OCI-LY7 (cell line): ENCODE measurements around the gene TMEM87A. TPM values are rescaled to one million over a fixed set of nuclear protein-coding genes. Genes with fewer than 3 reads are reported as not detected.

Experiments
- BruUV-seq: library from RNA; stranded (reverse); fragments of 400-500 nt; replicated peaks from 2 replicates; lab custom pipeline; 2021; lab: Mats Ljungman, UMichigan
- CTCF ChIA-PET: fragments of 300-600 bp; sonication (Branson Sonifier 250); formaldehyde crosslinking; loops from one replicate; lab custom pipeline; 2022; ENCODE audit warnings: antibody characterized with exemption; ENCODE audit not compliant: unreplicated experiment; lab: Charles Lee
- POLR2A ChIA-PET: fragments of 300-600 bp; sonication (Branson Sonifier 250); formaldehyde crosslinking; loops from one replicate; lab custom pipeline; 2022; ENCODE audit warnings: antibody characterized with exemption; lab: Charles Lee
- DNase-seq: peaks from one replicate; pipeline ENCODE4 v3.0.0-alpha.2; 2015; ENCODE audit warnings: low spot score
- H2AFZ ChIP-seq: fragments of 200-600 bp; sonication (generic), shearing (Covaris generic); 2 replicates; pipeline ENCODE4 v1.6.1; 2014; ENCODE audit warnings: mild to moderate bottlenecking, antibody characterized with exemption, low read length, moderate library complexity
- H3K27ac ChIP-seq: fragments of 200-600 bp; sonication (generic); 2 replicates; pipeline ENCODE4 v1.5.1; 2014; ENCODE audit warnings: mixed run types, low read depth, mild to moderate bottlenecking, moderate library complexity, low read length, inconsistent platforms; ENCODE audit not compliant: poor library complexity, severe bottlenecking
- H3K36me3 ChIP-seq: fragments of 200-600 bp; sonication (generic); 2 replicates; pipeline ENCODE4 v1.6.1; 2014; ENCODE audit warnings: mild to moderate bottlenecking, antibody characterized with exemption, low read length, moderate library complexity, mixed read lengths; ENCODE audit not compliant: insufficient read depth
- H3K4me1 ChIP-seq: fragments of 200-600 bp; sonication (generic); 2 replicates; pipeline ENCODE4 v1.5.1; 2014; ENCODE audit warnings: mild to moderate bottlenecking, low read length; ENCODE audit not compliant: insufficient read depth, poor library complexity, severe bottlenecking
- H3K4me2 ChIP-seq: fragments of 200-600 bp; sonication (generic); 2 replicates; pipeline ENCODE4 v1.6.1; 2014; ENCODE audit warnings: mild to moderate bottlenecking, low read length
- H3K4me3 ChIP-seq: fragments of 200-600 bp; sonication (generic); 2 replicates; pipeline ENCODE4 v1.5.1; 2014; ENCODE audit warnings: mild to moderate bottlenecking, low read depth, low read length; ENCODE audit not compliant: poor library complexity, severe bottlenecking
- H3K79me2 ChIP-seq: fragments of 200-600 bp; sonication (generic); 2 replicates; pipeline ENCODE4 v1.6.1; 2016; ENCODE audit warnings: low read depth, mild to moderate bottlenecking, low read length, moderate library complexity, mixed read lengths; ENCODE audit not compliant: insufficient read depth
- H3K9me2 ChIP-seq: fragments of 200-600 bp; sonication (generic); 2 replicates; pipeline ENCODE4 v1.6.1; 2016; ENCODE audit warnings: mild to moderate bottlenecking, low read length, mixed read lengths; ENCODE audit not compliant: insufficient read depth
- H3K9me3 ChIP-seq: fragments of 200-600 bp; sonication (generic); 2 replicates; pipeline ENCODE4 v1.6.1; 2014; ENCODE audit warnings: mild to moderate bottlenecking, mixed run types, low read length, mixed read lengths
- H4K20me1 ChIP-seq: fragments of 200-600 bp; sonication (generic); 2 replicates; pipeline ENCODE4 v1.6.1; 2014; ENCODE audit warnings: mild to moderate bottlenecking, antibody characterized with exemption, low read length, moderate library complexity, mixed read lengths; ENCODE audit not compliant: insufficient read depth
- EZH2phosphoT487 ChIP-seq: fragments of 200-600 bp; sonication (generic); IDR thresholded peaks from 2 replicates; pipeline ENCODE4 v1.6.1; 2018; ENCODE audit warnings: low read depth, borderline replicate concordance, mild to moderate bottlenecking, mixed run types, antibody characterized with exemption, low read length, moderate library complexity, mixed read lengths
- intact Hi-C: fragments of 100-400 bp; cut with micrococcal nuclease; formaldehyde crosslinking; loops from one replicate; pipeline ENCODE4 v1.10.0; 2022; ENCODE audit not compliant: unreplicated experiment
- total RNA-seq, 2 experiments: library from RNA; depleted of rRNA in 1 of 2; stranded (reverse); fragments of >200 nt in 1 of 2; shearing (Covaris generic) in 1 of 2; gene quantifications; 2 replicates each; pipeline ENCODE4 v1.2.3, GENCODE V29; 2014 to 2022
- TF ChIP-seq, protein P1 (sequence below): fragments of 200-600 bp; sonication (generic); conservative IDR thresholded peaks from 2 replicates; pipeline ENCODE4 v1.5.1; 2014; ENCODE audit warnings: mild to moderate bottlenecking, antibody characterized with exemption, low read length, moderate library complexity, mixed read lengths

The TMEM87A gene
- total RNA-seq, 2 experiments from 2014 or later, result 23.2 to 24.5 TPM

GRCh38 chr15:42172475-42172874, 100.8 kb downstream of the TMEM87A start:
- no peak overlapping the region for H2AFZ ChIP-seq
- intact Hi-C loops, result no loop called here
- no TSS peak for BruUV-seq
- no peaks in the 10 kb centered on the region for H3K79me2 ChIP-seq
- TF ChIP-seq, protein P1, sequence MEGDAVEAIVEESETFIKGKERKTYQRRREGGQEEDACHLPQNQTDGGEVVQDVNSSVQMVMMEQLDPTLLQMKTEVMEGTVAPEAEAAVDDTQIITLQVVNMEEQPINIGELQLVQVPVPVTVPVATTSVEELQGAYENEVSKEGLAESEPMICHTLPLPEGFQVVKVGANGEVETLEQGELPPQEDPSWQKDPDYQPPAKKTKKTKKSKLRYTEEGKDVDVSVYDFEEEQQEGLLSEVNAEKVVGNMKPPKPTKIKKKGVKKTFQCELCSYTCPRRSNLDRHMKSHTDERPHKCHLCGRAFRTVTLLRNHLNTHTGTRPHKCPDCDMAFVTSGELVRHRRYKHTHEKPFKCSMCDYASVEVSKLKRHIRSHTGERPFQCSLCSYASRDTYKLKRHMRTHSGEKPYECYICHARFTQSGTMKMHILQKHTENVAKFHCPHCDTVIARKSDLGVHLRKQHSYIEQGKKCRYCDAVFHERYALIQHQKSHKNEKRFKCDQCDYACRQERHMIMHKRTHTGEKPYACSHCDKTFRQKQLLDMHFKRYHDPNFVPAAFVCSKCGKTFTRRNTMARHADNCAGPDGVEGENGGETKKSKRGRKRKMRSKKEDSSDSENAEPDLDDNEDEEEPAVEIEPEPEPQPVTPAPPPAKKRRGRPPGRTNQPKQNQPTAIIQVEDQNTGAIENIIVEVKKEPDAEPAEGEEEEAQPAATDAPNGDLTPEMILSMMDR, result no peak
- TF ChIP-seq EZH2phosphoT487, result no peak
- no peaks in the 10 kb centered on the region for H3K4me1 ChIP-seq
- no peaks in the 10 kb centered on the region for H3K9me3 ChIP-seq
- no peak overlapping the region for H3K4me2 ChIP-seq
- CTCF ChIA-PET, result no interaction called here
- H3K36me3 ChIP-seq, result peaks cover 68% of the 10 kb centered on the region
- DNase-seq, result no peak
- no peak overlapping the region for H3K27ac ChIP-seq
- no peaks in the 10 kb centered on the region for H4K20me1 ChIP-seq
- H3K9me2 ChIP-seq, result no peaks in the 10 kb centered on the region
- POLR2A ChIA-PET, result interaction anchor here (0.8 kb wide), 1 partner anchor 8 kb away, joined by 3 read pairs; no protein-coding TSS in a partner anchor
- H3K4me3 ChIP-seq, result no peak overlapping the region

- BruUV-seq, result no TSS peak
- no peaks in the 10 kb centered on the region for H3K9me3 ChIP-seq
- H3K4me1 ChIP-seq, result no peaks in the 10 kb centered on the region
- no peak overlapping the region for H3K27ac ChIP-seq
- no peak overlapping the region for H2AFZ ChIP-seq
- H3K79me2 ChIP-seq, result no peaks in the 10 kb centered on the region
- CTCF ChIA-PET, result no interaction called here
- TF ChIP-seq, protein P1, result no peak
- no peak for TF ChIP-seq EZH2phosphoT487
- POLR2A ChIA-PET, result interaction anchor here (0.8 kb wide), 1 partner anchor 8 kb away, joined by 3 read pairs; no protein-coding TSS in a partner anchor
- DNase-seq, result no peak
- peaks cover 68% of the 10 kb centered on the region for H3K36me3 ChIP-seq
- no peak overlapping the region for H3K4me2 ChIP-seq
- intact Hi-C loops, result no loop called here
- H4K20me1 ChIP-seq, result no peaks in the 10 kb centered on the region
- no peak overlapping the region for H3K4me3 ChIP-seq
- no peaks in the 10 kb centered on the region for H3K9me2 ChIP-seq
Observed at GRCh38 chr15:42171795-42172194, 101.4 kb downstream of the TMEM87A start.

- H3K4me3 ChIP-seq, result no peak overlapping the region
- no peak overlapping the region for H2AFZ ChIP-seq
- H3K4me1 ChIP-seq, result no peaks in the 10 kb centered on the region
- H3K9me2 ChIP-seq, result no peaks in the 10 kb centered on the region
- intact Hi-C loops, result no loop called here
- TF ChIP-seq, protein P1, result no peak
- TF ChIP-seq EZH2phosphoT487, result no peak
- no TSS peak for BruUV-seq
- ChIA-PET POLR2A (no interaction called here), CTCF (no interaction called here)
- no peaks in the 10 kb centered on the region for H3K79me2 ChIP-seq
- peaks cover 73% of the 10 kb centered on the region for H3K36me3 ChIP-seq
- no peaks in the 10 kb centered on the region for H4K20me1 ChIP-seq
- no peak for DNase-seq
- H3K9me3 ChIP-seq, result no peaks in the 10 kb centered on the region
- H3K27ac ChIP-seq, result no peak overlapping the region
- H3K4me2 ChIP-seq, result no peak overlapping the region
Observed at GRCh38 chr15:42171122-42171521, 102.1 kb downstream of the TMEM87A start.
